GM12892 (cell line): Measurements from ENCODE around the gene C1QTNF7.

Experiments used
- POLR2A ChIP-seq: IDR thresholded peaks from 2 replicates; pipeline ENCODE4 v1.6.1; 2011; ENCODE audit warnings: low read depth, low read length, control low read depth
- POLR2AphosphoS5 ChIP-seq: IDR thresholded peaks from 2 replicates; pipeline ENCODE4 v1.6.1; 2011; ENCODE audit warnings: low read depth, low read length, control low read depth
- TAF1 ChIP-seq: IDR thresholded peaks from 2 replicates; pipeline ENCODE4 v1.6.1; 2011; ENCODE audit warnings: low read depth, mild to moderate bottlenecking, control low read depth, low read length, borderline replicate concordance

DNA sequence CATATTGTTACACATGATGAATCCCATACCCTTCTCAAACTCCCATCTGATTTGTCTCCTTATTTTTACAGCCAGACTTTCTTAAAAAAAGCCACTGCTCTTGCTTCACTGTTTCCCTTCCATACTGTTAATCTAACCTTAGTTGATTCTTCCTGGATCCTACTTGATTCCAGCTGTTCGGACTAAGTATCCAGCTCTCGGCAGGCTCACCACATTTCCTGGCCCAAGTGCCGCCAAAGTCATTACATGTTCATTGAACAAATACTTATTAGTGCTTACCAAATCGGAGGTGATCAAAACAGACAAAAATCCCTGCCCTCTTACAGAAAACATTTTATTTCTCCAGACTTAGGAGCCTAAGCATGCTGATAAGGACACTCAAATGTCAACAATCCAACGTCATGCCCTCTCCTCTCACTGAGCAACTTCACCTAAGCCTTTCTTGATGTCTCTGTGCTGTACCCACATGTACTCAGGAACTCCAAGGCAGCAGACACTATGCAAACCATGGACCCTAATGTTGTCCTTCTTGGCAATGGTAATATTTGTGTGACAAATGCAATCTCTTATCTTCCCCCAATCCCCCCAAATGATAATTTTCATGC lies 45.1 kb upstream of the C1QTNF7 start:
- TF ChIP-seq POLR2A (no peak), TAF1 (no peak), POLR2AphosphoS5 (no peak)
